LNCAP (cell line): ENCODE data around the gene RALGAPA1.

Source experiments
- CTCF ChIP-seq: fragments of 450-650 bp; IDR thresholded peaks from 2 replicates; pipeline ENCODE4 v1.5.1; 2017; ENCODE audit warnings: mild to moderate bottlenecking

RALGAPA1 gene

GRCh38 chr14:35576856-35577255 lies 232.2 kb downstream of the RALGAPA1 start:
- no peak for TF ChIP-seq CTCF

- no peak for TF ChIP-seq CTCF
These were observed 232.8 kb downstream of the RALGAPA1 start for GRCh38 chr14:35576260-35576659.

GRCh38 chr14:35573911-35574310 lies 235.2 kb downstream of the RALGAPA1 start:
- no peak for TF ChIP-seq CTCF

GRCh38 chr14:35571598-35571997 lies 237.5 kb downstream of the RALGAPA1 start:
- no peak for TF ChIP-seq CTCF

GRCh38 chr14:35565871-35566464 lies 243.1 kb downstream of the RALGAPA1 start:
- TF ChIP-seq CTCF, result no peak

GRCh38 chr14:35558680-35559079 lies 250.4 kb downstream of the RALGAPA1 start:
- no peak for TF ChIP-seq CTCF

GRCh38 chr14:35557221-35557747 lies 251.8 kb downstream of the RALGAPA1 start:
- TF ChIP-seq CTCF, result no peak

- TF ChIP-seq CTCF, result no peak
These were observed 252.5 kb downstream of the RALGAPA1 start for GRCh38 chr14:35556548-35556947.
